ENCODE data around the gene STIM2.

- no peak for TF ChIP-seq CTCF (conservative IDR thresholded peaks at IDR 0.05 in 1 of 2, IDR thresholded peaks at IDR 0.05 in 1 of 2; ENCODE audit: low read depth in 1 of 2, low read length in 2 of 2)
- TF ChIP-seq EZH2 (IDR thresholded peaks at IDR 0.05; ENCODE audit: low read length, missing control alignments) = no peak
These were observed 104.4 kb downstream of the STIM2 start for GRCh38 chr4:26964994-26965393.
